SW480 (cell line): ENCODE data around the gene P2RX7.
"Not testable (repeated sequence)": the region's sequence is repeated elsewhere in the genome, so short reads cannot be mapped to it uniquely, and the experiment has no call there.

Experiments used
- DNase-seq: peaks from one replicate; pipeline ENCODE4 v3.0.0-alpha.2; 2016; ENCODE audit warnings: low spot score

The P2RX7 gene

DNA sequence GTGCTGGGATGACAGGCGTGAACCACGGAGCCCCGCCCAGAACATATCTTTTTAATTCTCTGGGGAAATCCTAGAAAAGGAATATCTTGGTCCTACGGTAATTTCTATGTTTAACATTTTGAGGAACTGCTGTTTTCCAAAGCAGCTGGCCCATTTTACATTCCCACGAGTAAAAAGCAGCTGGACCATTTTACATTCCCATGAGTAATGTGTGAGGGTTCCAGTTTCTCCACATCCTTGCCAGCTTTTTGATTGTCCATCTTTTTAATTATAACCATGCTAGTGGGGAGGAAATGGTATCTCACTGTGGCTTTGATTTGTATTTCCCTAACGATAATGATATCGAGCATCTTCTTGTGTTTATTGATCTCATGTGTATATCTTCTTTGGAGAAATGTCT, 72.8 kb downstream of the P2RX7 start:
- no peak for DNase-seq

DNA sequence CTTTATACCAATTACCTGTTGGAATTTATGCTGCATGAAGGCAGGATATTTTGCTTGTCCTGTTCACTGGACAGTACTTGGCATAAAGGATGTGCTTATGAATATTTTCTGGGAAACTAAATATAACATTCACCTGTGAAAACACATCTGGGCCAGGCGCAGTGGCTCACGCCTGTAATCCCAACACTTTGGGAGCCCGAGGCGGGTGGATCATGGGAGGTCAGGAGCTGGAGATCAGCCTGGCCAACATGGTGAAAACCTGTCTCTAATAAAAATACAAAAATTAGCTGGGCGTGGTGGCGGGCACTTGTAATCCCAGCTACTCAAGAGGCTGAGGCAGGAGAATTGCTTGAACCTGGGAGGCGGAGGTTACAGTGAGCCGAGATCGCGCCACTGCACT, 75.9 kb downstream of the P2RX7 start:
- not testable (repeated sequence) for DNase-seq

GRCh38 chr12:121209221-121209620, 76.5 kb downstream of the P2RX7 start:
- no peak for DNase-seq

DNA sequence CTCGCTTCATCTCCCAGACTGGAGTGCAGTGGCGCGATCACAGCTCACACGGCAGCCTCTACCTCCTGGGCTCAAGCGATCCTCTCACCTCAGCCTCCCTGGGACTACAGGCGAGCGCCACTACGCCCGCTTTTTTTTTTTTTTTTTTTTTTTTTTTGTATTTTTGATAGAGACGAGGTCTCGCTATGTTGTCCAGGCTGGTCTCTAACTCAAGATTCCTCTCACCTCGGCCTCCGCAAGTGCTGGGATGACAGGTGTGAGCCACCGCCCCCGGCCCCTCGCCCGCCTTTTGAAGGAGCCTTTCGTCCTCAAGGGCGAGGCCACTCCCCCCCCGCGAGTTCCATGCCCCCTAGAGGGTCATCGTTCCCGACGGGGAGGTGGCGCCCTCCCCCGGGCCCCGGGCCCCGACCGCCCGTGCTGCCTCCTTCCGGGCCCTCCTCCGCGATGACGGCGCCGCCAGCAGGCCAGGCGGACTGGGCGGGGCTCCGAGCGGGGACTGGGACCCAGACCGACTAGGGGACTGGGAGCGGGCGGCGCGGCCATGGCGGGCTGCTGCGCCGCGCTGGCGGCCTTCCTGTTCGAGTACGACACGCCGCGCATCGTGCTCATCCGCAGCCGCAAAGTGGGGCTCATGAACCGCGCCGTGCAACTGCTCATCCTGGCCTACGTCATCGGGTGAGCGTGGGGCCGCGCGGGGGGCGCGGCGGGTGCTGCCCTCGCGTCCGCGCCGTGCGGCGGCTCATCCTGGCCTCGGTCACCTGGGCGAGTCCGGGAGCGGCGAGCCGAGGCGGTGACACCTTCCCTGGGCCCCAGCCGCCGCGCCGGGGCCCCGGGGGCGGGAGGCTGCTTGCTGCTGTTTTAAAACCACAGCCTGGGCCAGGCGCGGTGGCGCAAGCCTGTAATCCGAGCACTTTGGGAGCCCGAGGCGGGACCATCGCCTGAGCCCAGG, 77.2 kb downstream of the P2RX7 start, which contains the start of gene P2RX4:
Gene P2RX4, plus strand, starts transcription at position 506 of the 949 bp plus-strand sequence. Its CDS starts 36 bp downstream, at position 542.
- peak; percentile 79 for DNase-seq

GRCh38 chr12:121212875-121213274, 80.2 kb downstream of the P2RX7 start:
- no peak for DNase-seq

GRCh38 chr12:121214166-121214777, 81.6 kb downstream of the P2RX7 start:
- no peak for DNase-seq

DNA sequence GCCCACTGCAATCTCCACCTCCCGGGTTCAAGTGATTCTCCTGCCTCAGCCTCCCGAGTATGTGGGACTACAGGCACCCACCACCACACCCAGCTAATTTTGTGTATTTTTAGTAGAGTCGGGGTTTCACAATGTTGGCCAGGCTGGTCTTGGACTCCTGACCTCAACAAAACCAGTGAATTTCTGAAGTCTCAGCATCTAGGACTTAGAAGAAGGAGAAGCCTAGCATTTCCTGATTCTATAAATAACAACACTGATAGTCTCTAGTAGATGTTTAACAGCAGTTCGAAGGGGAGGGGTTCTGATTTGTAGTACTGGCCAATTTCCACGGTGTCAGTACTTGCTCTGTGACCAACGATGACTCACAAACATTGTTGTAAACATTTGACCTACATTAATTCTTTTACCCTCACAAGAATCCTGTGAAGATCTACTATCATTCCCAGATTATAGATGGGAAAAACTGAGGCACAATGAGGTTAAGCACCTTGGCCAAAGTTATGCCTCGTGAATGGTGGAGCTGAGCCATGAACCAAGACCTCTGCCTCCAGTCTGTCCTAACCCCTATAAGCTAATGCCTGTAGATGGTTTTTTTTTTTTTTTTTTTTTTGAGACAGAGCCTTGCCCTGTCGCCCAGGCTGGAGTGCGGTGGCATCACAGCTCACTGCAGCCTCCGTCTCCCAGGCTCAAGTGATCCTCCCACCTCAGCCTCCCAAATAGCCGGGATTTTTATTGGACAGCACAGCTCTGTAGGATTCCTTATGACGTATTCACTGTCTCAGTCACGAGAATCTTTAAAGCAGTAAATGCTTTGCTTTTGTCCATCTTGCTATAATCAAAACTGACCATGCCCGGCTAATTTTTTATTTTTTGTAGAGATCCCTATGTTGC, 82.4 kb downstream of the P2RX7 start:
- DNase-seq = peak; percentile 77

GRCh38 chr12:121216102-121216501, 83.4 kb downstream of the P2RX7 start:
- DNase-seq = no peak

- peak; percentile 13 for DNase-seq
These were observed 84.4 kb downstream of the P2RX7 start for GRCh38 chr12:121217063-121217462.

GRCh38 chr12:121217761-121218160, 85.1 kb downstream of the P2RX7 start:
- no peak for DNase-seq

DNA sequence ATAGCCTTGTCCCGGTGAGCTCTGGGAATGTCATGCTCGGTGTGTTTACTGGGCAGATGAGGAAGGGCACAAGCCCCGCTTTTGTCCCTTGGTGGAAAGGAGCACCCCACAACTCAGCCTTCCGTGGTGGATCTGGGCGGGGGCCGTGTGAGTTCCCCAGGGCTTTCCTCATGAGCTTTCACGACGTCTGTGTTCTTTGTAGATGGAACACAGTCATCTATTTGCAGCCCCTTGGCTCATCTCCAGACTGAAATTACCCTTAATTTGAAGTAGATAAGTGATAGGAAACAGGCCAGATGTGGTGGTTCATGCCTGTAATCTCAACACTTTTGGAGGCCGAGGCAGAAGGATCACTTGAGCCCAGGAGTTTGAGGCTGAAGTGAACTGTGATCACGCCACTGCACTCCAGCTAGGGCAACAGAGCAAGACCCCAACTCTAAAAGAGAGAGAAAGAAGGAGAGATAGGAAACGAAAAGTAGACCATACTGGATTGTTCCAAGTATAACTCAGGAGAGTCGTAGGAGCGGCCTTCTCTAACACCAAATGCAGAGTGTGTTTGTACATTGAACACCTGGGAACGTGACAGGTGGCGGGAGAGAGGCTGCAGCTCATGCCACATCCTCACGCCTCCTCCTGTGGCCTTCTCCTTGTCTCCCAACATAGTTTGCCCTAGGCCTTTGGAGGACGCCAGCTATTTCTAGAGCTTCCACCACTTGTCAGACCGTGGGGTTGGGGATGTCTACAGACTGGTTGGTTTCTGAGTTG, 86.1 kb downstream of the P2RX7 start:
- DNase-seq = no peak

- no peak for DNase-seq
These were observed 86.8 kb downstream of the P2RX7 start for GRCh38 chr12:121219353-121219986.

DNA sequence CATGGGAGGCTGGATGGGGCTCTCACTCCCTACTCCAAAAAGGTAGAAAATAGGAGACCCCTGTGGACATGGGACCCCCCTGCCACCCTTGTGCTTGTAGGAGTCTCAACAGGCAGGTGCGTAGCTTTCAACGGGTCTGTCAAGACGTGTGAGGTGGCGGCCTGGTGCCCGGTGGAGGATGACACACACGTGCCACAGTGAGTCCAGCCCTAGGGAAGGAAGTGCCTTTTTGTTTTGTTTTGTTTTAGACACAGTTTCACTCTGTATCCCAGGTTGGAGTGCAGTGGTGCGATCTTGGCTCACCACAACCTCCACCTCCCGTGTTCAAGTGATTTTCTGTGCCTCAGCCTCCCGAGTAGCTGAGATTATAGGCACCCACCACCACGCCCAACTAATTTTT, 90.2 kb downstream of the P2RX7 start:
- no peak for DNase-seq

DNA sequence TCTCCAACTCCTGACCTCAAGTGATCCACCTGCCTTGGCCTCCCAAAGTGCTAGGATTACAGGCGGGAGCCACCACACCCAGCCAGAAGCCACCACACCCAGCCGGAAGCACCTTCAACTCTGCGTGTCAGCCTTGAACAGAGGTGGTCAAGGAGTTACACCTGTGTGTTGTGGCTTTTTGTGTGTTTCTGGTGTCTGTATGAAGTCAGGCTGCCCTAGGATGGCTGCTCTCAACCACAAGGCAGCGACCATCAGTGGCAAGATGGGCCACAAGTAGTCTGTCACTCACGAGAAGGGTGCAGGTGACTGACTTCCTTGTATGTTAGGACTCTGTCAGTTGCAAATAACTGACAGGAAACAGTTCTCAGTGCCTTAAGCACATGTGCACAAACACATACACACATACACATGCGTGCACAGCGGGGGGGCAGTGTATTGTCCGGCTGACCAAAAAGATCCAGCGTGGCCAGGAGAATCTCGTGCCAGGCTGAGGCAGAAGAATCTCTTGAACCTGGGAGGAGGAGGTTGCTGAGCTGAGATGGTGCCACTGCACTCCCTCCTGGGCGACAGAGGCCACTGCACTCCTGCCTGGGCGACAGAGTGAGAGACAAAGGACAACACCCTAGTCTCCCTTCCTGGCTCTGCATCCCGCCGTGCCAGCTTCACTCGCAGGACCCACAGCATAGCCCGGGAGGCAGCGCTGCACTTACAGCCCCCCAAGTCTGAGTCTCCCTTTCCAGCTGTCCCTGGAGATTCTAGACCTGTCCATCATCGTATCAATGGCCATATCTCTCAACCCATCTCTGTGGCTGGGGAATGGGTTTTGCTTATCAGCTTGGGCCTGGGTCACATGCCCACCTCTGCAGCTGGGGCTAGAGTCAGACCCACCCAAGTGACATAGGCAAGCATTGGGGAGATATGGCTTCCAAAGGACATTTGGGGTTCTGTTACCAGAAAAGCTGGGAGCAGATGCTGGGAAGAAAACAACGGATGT, 90.9 kb downstream of the P2RX7 start:
- no peak for DNase-seq

- DNase-seq = no peak
These were observed 91.9 kb downstream of the P2RX7 start for GRCh38 chr12:121224591-121224990.

- no peak for DNase-seq
These were observed 93.7 kb downstream of the P2RX7 start for GRCh38 chr12:121226399-121226798.

- not testable (repeated sequence) for DNase-seq
These were observed 94.2 kb downstream of the P2RX7 start for GRCh38 chr12:121226871-121227270.

GRCh38 chr12:121227294-121227693, 94.6 kb downstream of the P2RX7 start:
- DNase-seq = no peak

- DNase-seq = no peak
These were observed 96.4 kb downstream of the P2RX7 start for GRCh38 chr12:121228919-121229665.
